ENCODE results near the gene CAVIN4. TPM values are rescaled to one million over a fixed set of nuclear protein-coding genes. Genes with fewer than 3 reads are reported as not detected.

The CAVIN4 gene
- total RNA-seq, 1 experiment from 2014 or later, result 0.67 TPM

DNA sequence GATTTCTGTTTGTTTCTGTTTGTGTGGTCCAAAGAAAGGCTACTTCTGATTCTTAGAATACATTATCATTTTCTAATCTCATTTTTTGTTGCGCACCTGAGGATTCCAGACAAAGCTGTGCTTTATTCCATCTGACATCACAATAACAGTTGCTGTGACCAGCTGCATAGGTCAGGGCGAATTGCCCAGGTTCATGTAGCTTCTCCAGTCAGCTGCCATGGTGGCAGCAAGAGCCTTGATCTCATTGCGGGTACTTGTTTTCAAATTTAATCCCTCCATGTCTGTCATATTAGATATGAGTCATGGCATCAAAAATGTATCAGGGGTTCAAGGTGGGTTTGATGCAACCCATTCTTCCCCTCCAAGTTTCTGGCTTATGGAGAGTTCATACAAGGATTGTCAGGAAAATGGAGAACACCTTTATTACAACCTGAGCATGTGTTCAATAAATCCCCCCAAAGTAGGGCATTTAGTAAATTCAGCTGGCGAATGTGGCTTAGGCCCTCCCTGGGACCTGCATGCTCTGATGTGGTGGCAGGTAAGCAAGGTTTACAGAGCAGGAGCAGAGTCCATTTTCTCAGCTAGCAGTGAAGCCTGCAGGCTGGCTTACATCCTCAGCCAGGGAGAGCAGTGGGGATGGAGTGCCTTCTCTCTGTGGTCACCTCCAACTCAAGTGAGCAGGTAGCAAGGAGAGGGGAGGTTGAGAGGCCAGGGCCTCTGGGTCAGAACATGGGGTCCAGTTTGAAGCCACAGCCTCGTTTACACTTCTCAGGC is 13.9 kb downstream of the CAVIN4 start:
- Histone ChIP-seq H3K9me2 (replicated peaks; ENCODE audit: insufficient read depth, low read length) (no peaks in the 10 kb centered on the region), H3K9me3 (ENCODE audit: low read length) (no peaks in the 10 kb centered on the region), H4K20me1 (ENCODE audit: insufficient read depth, low read depth, low read length) (no peaks in the 10 kb centered on the region)

DNA sequence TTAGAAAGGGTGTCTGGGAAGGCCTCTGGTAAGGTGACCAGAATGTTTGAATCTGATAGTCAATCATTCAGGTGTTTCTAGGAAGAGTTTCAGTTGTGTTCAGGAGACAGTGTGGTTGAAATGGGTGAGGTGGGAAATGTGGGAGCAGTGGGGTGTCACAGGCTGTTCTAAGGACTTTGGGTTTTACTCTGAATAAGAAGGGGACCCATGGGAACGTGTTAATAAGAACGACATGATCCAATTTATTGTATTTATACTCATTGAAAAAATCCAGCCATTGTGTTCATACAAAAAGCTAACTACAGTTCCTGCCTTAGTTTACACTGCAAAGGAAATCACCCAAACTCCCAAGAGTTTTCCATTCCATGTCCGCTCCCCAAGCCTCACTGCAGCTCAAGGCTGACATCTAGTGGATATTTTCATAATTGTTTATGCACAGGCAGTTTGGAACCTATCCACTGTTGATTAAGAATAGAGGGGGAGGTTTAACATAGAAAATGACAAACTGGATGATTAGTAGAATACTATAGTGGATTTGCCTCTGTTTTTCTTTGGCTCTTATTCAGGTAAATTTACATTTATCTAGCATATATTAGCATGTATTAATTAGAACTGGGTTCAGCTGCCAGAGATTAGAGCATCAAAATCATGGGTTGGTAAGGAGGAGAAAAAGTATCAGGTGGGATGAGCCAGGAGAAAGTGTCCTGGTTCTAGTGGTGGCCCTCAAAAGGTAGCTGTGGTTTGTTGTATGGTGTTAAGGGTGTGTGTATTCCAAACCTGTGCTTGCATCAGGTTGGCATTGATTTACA is 17.7 kb downstream of the CAVIN4 start:
- Histone ChIP-seq H3K4me3 (ENCODE audit: low read length) (no peak overlapping the region), H3K9ac (ENCODE audit: low read length) (no peak overlapping the region), H3K36me3 (ENCODE audit: insufficient read depth, low read length) (no peaks in the 10 kb centered on the region), H2AFZ (ENCODE audit: low read length) (no peak overlapping the region), H3K4me2 (ENCODE audit: low read depth, low read length, poor library complexity, severe bottlenecking) (no peak overlapping the region), H3K27ac (ENCODE audit: low read length) (no peak overlapping the region), H3K4me1 (ENCODE audit: low read length) (peaks cover 16% of the 10 kb centered on the region), H3K79me2 (ENCODE audit: low read length) (no peaks in the 10 kb centered on the region), H3K9me2 (replicated peaks; ENCODE audit: insufficient read depth, low read length) (no peaks in the 10 kb centered on the region), H3K9me3 (ENCODE audit: low read length) (no peaks in the 10 kb centered on the region), H4K20me1 (ENCODE audit: insufficient read depth, low read depth, low read length) (no peaks in the 10 kb centered on the region), H3K27me3 (ENCODE audit: low read length) (no peaks in the 10 kb centered on the region)
- DNase-seq, result peak; percentile 80

More for the DNA sequence above, 13.9 kb downstream of the CAVIN4 start:
- no peaks in the 10 kb centered on the region for H3K79me2 ChIP-seq (ENCODE audit: low read length)
- H3K27ac ChIP-seq (ENCODE audit: low read length), result no peak overlapping the region
- H3K4me2 ChIP-seq (ENCODE audit: low read depth, low read length, poor library complexity, severe bottlenecking), result no peak overlapping the region
- DNase-seq, result no peak
- H3K36me3 ChIP-seq (ENCODE audit: insufficient read depth, low read length), result no peaks in the 10 kb centered on the region
- no peak overlapping the region for H3K9ac ChIP-seq (ENCODE audit: low read length)
- H3K27me3 ChIP-seq (ENCODE audit: low read length), result no peaks in the 10 kb centered on the region
- H3K4me1 ChIP-seq (ENCODE audit: low read length), result no peaks in the 10 kb centered on the region
- no peak overlapping the region for H2AFZ ChIP-seq (ENCODE audit: low read length)
- no peak overlapping the region for H3K4me3 ChIP-seq (ENCODE audit: low read length)

DNA sequence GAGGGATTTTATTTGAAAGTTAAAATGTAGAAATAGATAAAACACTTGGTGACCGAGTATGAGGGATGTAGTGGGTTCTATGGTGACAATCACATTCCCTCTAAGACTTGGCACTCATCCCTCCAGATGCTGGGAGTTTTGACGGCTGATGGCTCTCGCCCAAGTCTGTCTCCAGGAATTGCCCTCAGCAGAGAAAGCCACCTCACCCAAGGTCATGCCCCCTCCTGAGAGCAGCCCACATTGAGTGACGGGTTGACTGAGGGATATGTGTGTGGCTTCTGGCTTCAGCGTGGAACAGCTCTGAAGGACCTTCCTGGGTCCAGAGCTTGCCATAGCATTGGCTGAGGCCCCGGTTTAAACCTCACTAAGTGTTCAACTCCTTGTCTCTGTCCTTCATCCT is 19.4 kb downstream of the CAVIN4 start:
- H3K9me3 ChIP-seq (ENCODE audit: low read length), result no peaks in the 10 kb centered on the region
- no peak overlapping the region for H3K4me2 ChIP-seq (ENCODE audit: low read depth, low read length, poor library complexity, severe bottlenecking)
- no peaks in the 10 kb centered on the region for H3K27me3 ChIP-seq (ENCODE audit: low read length)
- no peak for DNase-seq
- H3K79me2 ChIP-seq (ENCODE audit: low read length), result no peaks in the 10 kb centered on the region
- no peaks in the 10 kb centered on the region for H3K9me2 ChIP-seq (replicated peaks; ENCODE audit: insufficient read depth, low read length)
- no peak overlapping the region for H3K9ac ChIP-seq (ENCODE audit: low read length)
- no peak overlapping the region for H2AFZ ChIP-seq (ENCODE audit: low read length)
- no peaks in the 10 kb centered on the region for H3K36me3 ChIP-seq (ENCODE audit: insufficient read depth, low read length)
- H3K4me1 ChIP-seq (ENCODE audit: low read length), result peaks cover 16% of the 10 kb centered on the region
- no peak overlapping the region for H3K27ac ChIP-seq (ENCODE audit: low read length)
- H3K4me3 ChIP-seq (ENCODE audit: low read length), result no peak overlapping the region
- H4K20me1 ChIP-seq (ENCODE audit: insufficient read depth, low read depth, low read length), result no peaks in the 10 kb centered on the region

DNA sequence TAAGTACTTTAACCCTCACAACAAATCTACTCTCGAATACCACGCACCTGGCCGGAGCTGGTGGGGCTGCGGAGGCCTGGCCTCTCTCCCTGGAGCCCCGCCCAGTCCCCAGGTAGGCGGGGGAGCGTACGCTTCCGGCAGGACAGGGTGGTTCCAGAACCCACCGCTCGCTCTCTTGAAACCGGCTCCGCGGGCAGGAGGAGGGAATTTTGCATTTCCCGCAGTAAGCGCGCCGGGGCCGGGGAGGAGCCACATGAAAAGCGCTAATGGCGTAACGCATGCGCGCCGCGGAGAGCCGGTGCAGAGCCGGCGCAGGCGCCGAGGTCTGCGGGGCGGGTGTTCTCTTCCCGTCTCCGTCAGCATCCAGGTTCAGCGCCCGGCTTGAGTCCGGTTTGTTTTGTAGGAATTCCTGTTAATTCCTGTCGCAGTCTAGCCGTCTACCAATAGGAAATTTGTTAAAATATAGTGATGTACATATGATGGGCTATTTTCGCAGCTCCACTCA is 20.8 kb downstream of the CAVIN4 start:
- H3K79me2 ChIP-seq (ENCODE audit: low read length), result no peaks in the 10 kb centered on the region
- peak overlapping the region; percentile 98 for H3K4me2 ChIP-seq (ENCODE audit: low read depth, low read length, poor library complexity, severe bottlenecking)
- H3K27me3 ChIP-seq (ENCODE audit: low read length), result no peaks in the 10 kb centered on the region
- H4K20me1 ChIP-seq (ENCODE audit: insufficient read depth, low read depth, low read length), result no peaks in the 10 kb centered on the region
- H3K4me1 ChIP-seq (ENCODE audit: low read length), result peaks cover 16% of the 10 kb centered on the region
- H3K9me2 ChIP-seq (replicated peaks; ENCODE audit: insufficient read depth, low read length), result no peaks in the 10 kb centered on the region
- peak overlapping the region; percentile 100 for H2AFZ ChIP-seq (ENCODE audit: low read length)
- no peaks in the 10 kb centered on the region for H3K36me3 ChIP-seq (ENCODE audit: insufficient read depth, low read length)
- H3K27ac ChIP-seq (ENCODE audit: low read length), result no peak overlapping the region
- H3K9me3 ChIP-seq (ENCODE audit: low read length), result no peaks in the 10 kb centered on the region
- peak overlapping the region; percentile 77 for H3K4me3 ChIP-seq (ENCODE audit: low read length)
- H3K9ac ChIP-seq (ENCODE audit: low read length), result peak overlapping the region; percentile 78
- DNase-seq, result peak; percentile 95

DNA sequence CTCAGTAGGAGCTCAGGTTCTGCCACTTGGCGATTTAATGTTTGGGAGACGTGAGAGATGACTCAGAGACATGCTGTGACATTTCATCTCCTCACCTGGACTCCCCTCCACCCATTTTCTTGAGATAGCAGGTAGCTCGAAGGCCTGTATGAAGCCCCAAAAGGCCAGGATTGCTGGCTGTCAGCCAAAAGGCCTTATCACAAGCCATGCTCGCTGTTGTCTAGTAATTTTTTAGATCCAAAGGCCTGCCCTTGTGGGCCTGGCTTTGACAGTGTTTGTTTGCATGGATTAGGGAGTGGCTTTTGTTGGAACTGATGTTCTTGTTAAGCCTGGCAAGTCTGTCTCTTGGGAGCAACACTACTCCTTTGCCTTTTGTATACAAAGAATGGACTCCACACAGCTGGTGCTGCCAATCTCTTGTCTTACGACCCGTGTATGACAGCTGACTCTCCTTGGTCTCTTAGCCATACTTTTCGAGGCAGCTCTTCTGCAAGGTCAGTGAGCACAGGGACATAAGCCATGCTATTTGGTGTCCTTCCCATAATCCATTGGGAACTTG is 22.7 kb downstream of the CAVIN4 start:
- no peak for DNase-seq
- H3K79me2 ChIP-seq (ENCODE audit: low read length), result no peaks in the 10 kb centered on the region

DNA sequence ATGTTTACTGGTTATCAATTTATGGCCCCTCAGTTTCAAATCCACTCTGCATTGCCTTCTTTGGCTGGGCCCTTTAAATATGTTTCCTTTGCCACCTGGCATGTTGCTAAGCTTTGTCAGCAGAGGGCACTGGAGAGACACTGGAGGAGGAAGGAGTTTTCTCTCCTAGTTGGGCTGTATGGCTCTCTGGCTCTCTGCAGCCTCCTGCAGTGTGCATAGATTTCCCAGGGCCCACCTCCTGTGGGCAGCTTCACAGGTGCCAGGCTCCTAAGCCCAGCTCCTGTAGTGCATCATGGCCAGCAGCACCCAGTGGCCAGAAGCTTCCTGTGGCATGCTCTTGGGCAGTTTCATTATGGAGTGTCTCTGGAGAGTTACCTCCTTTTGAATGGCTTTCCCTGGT is 23.3 kb downstream of the CAVIN4 start:
- Histone ChIP-seq H3K27me3 (ENCODE audit: low read length) (no peaks in the 10 kb centered on the region), H3K27ac (ENCODE audit: low read length) (no peak overlapping the region), H3K79me2 (ENCODE audit: low read length) (no peaks in the 10 kb centered on the region), H3K9ac (ENCODE audit: low read length) (no peak overlapping the region), H3K4me2 (ENCODE audit: low read depth, low read length, poor library complexity, severe bottlenecking) (no peak overlapping the region), H2AFZ (ENCODE audit: low read length) (no peak overlapping the region), H3K4me3 (ENCODE audit: low read length) (no peak overlapping the region), H3K9me3 (ENCODE audit: low read length) (no peaks in the 10 kb centered on the region), H3K36me3 (ENCODE audit: insufficient read depth, low read length) (no peaks in the 10 kb centered on the region), H3K4me1 (ENCODE audit: low read length) (peaks cover 16% of the 10 kb centered on the region), H3K9me2 (replicated peaks; ENCODE audit: insufficient read depth, low read length) (no peaks in the 10 kb centered on the region), H4K20me1 (ENCODE audit: insufficient read depth, low read depth, low read length) (no peaks in the 10 kb centered on the region)
- DNase-seq, result peak; percentile 88

More for the DNA sequence above, 22.7 kb downstream of the CAVIN4 start:
- Histone ChIP-seq H3K9me3 (ENCODE audit: low read length) (no peaks in the 10 kb centered on the region), H3K9me2 (replicated peaks; ENCODE audit: insufficient read depth, low read length) (no peaks in the 10 kb centered on the region), H3K9ac (ENCODE audit: low read length) (no peak overlapping the region), H4K20me1 (ENCODE audit: insufficient read depth, low read depth, low read length) (no peaks in the 10 kb centered on the region), H2AFZ (ENCODE audit: low read length) (no peak overlapping the region), H3K4me1 (ENCODE audit: low read length) (peaks cover 16% of the 10 kb centered on the region), H3K27ac (ENCODE audit: low read length) (no peak overlapping the region), H3K36me3 (ENCODE audit: insufficient read depth, low read length) (no peaks in the 10 kb centered on the region), H3K27me3 (ENCODE audit: low read length) (no peaks in the 10 kb centered on the region), H3K4me3 (ENCODE audit: low read length) (no peak overlapping the region), H3K4me2 (ENCODE audit: low read depth, low read length, poor library complexity, severe bottlenecking) (no peak overlapping the region)

DNA sequence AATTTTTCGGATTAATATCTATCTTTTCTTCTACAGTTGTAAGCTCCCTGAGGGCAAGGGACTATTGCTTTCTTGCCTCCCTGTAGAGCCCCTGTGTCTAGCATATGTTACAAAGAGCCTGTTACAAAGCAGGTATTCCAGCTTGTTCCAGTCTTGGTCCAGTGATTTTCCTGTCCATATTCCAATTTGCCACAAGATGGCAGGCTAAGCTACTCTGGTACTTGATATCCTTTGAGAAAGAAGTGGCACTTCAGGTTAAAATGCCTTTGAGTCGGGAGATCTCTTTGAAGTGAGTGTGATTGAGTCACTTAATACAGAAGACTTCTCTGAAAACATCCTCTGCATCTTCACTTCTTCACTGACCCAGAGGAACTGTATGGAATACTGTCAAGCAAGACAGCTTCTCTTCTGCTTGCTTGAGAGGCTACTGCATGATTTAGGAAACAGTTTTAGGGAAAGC is 24.5 kb downstream of the CAVIN4 start:
- Histone ChIP-seq H3K79me2 (ENCODE audit: low read length) (no peaks in the 10 kb centered on the region), H3K27ac (ENCODE audit: low read length) (no peak overlapping the region), H4K20me1 (ENCODE audit: insufficient read depth, low read depth, low read length) (no peaks in the 10 kb centered on the region), H3K9me3 (ENCODE audit: low read length) (no peaks in the 10 kb centered on the region), H3K27me3 (ENCODE audit: low read length) (no peaks in the 10 kb centered on the region), H3K4me3 (ENCODE audit: low read length) (no peak overlapping the region), H2AFZ (ENCODE audit: low read length) (no peak overlapping the region), H3K9me2 (replicated peaks; ENCODE audit: insufficient read depth, low read length) (no peaks in the 10 kb centered on the region), H3K4me2 (ENCODE audit: low read depth, low read length, poor library complexity, severe bottlenecking) (no peak overlapping the region), H3K4me1 (ENCODE audit: low read length) (peaks cover 16% of the 10 kb centered on the region), H3K36me3 (ENCODE audit: insufficient read depth, low read length) (no peaks in the 10 kb centered on the region), H3K9ac (ENCODE audit: low read length) (no peak overlapping the region)
- DNase-seq, result peak; percentile 65

DNA sequence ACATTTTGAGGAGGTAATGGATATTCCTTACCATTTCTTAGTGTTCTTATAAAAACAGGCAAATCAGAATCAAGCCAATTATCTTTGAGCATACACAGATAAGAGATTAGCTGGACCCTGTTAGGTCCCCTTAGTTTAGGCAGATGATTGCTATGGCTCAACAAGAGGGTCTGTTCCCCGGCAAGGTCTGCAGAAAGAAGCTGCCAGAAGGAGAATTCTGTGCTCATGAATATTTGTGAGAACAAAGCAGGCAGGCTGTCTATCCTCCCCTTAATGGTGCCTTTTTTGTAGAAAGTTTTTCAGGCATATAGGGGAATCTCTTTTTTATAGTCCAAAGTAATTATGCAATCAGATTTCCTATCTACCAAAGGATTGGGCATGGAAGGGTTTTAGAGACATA is 27.5 kb downstream of the CAVIN4 start:
- H3K36me3 ChIP-seq (ENCODE audit: insufficient read depth, low read length), result no peaks in the 10 kb centered on the region
- no peak overlapping the region for H3K4me3 ChIP-seq (ENCODE audit: low read length)
- H3K27ac ChIP-seq (ENCODE audit: low read length), result no peak overlapping the region
- no peaks in the 10 kb centered on the region for H4K20me1 ChIP-seq (ENCODE audit: insufficient read depth, low read depth, low read length)
- no peaks in the 10 kb centered on the region for H3K4me1 ChIP-seq (ENCODE audit: low read length)
- no peak overlapping the region for H3K9ac ChIP-seq (ENCODE audit: low read length)
- no peak overlapping the region for H2AFZ ChIP-seq (ENCODE audit: low read length)
- no peaks in the 10 kb centered on the region for H3K9me2 ChIP-seq (replicated peaks; ENCODE audit: insufficient read depth, low read length)
- DNase-seq, result no peak
- H3K27me3 ChIP-seq (ENCODE audit: low read length), result no peaks in the 10 kb centered on the region
- H3K79me2 ChIP-seq (ENCODE audit: low read length), result no peaks in the 10 kb centered on the region
- H3K4me2 ChIP-seq (ENCODE audit: low read depth, low read length, poor library complexity, severe bottlenecking), result no peak overlapping the region
- no peaks in the 10 kb centered on the region for H3K9me3 ChIP-seq (ENCODE audit: low read length)
